B cell (primary cell): Measurements from ENCODE around the gene DQX1.
"Not testable (repeated sequence)": the region's sequence is repeated elsewhere in the genome, so short reads cannot be mapped to it uniquely, and the experiment has no call there.

Experiments used
- EZH2 ChIP-seq: IDR thresholded peaks from 2 replicates; pipeline ENCODE4 v1.6.1; 2012; ENCODE audit warnings: borderline replicate concordance, low read depth, mild to moderate bottlenecking, moderate library complexity, low read length; ENCODE audit not compliant: insufficient read depth, poor library complexity, severe bottlenecking
- TF ChIP-seq, protein P1 (sequence below): fragments of 200-600 bp; IDR thresholded peaks from one replicate; pipeline ENCODE4 v1.8.0; 2022; ENCODE audit warnings: antibody characterized with exemption, mild to moderate bottlenecking

DNA sequence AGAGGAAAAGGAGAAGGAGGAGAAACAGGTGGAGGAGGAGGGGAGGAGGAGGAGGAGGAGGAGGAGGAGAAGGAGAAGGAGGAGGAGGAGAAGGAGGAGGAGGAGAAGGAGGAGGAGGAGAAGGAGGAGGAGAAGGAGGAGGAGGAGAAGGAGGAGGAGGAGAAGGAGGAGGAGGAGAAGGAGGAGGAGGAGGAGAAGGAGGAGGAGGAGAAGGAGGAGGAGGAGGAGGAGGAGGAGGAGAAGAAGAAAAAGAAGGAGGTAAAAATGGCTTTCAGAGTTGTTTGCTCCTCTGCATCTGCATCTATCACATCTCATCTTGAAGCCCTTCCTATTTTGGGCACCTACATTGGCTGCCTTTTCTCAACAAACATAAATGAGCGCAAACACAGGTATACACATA, 35.0 kb upstream of the DQX1 start:
- TF ChIP-seq, protein P1, sequence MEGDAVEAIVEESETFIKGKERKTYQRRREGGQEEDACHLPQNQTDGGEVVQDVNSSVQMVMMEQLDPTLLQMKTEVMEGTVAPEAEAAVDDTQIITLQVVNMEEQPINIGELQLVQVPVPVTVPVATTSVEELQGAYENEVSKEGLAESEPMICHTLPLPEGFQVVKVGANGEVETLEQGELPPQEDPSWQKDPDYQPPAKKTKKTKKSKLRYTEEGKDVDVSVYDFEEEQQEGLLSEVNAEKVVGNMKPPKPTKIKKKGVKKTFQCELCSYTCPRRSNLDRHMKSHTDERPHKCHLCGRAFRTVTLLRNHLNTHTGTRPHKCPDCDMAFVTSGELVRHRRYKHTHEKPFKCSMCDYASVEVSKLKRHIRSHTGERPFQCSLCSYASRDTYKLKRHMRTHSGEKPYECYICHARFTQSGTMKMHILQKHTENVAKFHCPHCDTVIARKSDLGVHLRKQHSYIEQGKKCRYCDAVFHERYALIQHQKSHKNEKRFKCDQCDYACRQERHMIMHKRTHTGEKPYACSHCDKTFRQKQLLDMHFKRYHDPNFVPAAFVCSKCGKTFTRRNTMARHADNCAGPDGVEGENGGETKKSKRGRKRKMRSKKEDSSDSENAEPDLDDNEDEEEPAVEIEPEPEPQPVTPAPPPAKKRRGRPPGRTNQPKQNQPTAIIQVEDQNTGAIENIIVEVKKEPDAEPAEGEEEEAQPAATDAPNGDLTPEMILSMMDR, result not testable (repeated sequence)
- TF ChIP-seq EZH2, result not testable (repeated sequence)
